Right hindlimb (tissue), 1 donor: ENCODE measurements around the gene CD247.

ENCODE experiments used
- DNase-seq: peaks from one replicate; pipeline ENCODE4 v3.0.0-alpha.2; 2018

The CD247 gene

DNA sequence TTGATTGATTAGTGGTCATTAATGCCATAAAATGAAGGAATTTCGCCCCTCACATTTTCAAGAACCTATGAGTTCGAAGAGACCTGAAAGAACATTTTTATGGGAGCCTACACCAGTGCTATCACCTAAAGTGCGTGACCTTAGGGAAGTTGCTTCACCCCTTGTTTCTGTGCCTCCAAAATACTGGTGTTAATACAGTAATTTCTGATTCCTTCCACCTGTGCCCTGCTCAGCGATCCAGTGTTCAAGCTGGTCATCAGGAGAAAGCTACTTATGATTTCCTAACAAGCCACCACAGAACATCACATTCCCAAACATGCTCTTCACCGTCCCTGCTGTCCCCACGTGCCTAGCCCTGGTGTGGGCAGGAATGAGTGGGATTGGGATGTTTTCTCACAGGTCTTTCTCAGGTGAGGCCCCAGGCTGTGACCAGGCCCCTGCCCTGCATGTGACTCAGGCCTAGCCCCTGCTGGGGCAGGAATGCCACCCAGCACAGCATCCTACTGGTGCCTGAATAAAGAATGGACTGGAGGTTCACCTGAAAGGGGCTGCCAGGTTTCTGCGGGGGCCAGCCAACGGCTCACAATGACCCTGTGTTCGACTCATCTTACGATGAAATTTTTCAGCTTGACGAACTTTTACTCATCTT, 60.3 kb downstream of the CD247 start:
- DNase-seq, result no peak

DNA sequence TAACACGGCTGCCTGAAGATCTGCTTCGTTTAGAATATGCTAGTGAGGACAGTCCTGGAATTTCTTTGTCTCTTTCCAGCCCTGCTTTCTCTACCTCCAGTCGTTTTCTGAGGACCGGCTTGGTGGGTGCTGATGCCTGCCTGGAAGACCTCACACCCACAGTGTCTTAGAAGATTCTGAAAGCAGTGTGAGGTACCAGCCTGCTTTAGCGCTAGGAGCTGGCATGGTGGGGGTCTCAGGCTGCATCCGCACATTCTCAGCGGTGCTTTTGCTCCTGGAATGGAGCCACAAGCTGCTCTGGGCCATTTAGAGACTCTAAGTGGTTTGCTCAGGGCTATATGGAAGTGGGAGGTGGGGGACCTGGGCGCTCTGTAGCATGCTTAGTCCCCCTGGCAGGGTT, 61.4 kb downstream of the CD247 start:
- no peak for DNase-seq

DNA sequence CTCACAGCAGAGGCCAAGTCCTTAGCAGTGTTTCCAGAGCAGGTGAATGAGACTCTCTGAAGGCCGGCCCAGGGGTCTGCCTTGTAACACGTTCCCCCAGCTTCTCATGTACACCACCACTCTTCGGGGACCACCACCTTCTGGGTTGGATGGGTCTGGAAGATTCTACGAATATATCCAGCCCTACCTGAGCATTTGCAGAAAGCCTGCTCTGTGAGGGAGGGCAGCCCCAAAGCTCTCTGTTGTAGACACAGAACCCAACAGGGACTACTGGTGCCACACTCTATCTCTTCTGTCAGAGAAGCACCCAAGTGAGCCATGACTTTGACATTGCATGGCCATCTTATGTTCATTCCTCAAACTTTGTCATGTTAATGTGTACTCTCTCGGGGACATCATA, 61.8 kb downstream of the CD247 start:
- no peak for DNase-seq

DNA sequence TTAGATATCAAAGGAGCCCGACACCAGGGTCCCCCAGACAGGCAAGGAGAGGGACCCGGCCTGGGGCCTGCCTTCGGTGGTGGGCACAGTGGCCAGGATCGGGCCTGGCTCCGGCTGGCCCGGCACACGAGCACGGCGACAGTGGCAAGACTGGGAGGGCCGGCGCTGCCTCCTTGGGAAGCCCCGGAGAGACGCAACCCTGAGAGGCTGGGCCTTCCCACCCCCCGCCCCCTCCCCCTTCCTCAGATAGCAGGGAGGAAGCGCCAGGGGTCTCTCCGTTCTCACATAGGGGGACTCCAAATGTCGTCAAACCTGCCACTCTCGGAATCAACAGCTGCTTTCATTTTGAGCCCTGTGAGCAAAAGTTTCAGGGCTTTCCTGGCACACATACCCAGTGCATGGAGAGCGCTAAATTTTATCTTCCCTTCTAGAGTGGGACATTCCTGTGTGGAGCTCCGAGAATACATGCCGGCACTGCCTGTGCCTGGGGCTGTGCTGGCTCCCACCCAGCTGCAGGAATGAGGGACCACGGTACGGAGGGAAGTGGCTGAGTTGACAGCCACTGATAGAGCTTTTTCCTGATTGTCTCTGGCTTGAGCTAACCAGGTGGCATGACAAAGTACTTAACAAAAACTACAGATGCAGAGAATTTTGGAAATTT, 62.4 kb downstream of the CD247 start:
- DNase-seq, result peak; percentile 57

DNA sequence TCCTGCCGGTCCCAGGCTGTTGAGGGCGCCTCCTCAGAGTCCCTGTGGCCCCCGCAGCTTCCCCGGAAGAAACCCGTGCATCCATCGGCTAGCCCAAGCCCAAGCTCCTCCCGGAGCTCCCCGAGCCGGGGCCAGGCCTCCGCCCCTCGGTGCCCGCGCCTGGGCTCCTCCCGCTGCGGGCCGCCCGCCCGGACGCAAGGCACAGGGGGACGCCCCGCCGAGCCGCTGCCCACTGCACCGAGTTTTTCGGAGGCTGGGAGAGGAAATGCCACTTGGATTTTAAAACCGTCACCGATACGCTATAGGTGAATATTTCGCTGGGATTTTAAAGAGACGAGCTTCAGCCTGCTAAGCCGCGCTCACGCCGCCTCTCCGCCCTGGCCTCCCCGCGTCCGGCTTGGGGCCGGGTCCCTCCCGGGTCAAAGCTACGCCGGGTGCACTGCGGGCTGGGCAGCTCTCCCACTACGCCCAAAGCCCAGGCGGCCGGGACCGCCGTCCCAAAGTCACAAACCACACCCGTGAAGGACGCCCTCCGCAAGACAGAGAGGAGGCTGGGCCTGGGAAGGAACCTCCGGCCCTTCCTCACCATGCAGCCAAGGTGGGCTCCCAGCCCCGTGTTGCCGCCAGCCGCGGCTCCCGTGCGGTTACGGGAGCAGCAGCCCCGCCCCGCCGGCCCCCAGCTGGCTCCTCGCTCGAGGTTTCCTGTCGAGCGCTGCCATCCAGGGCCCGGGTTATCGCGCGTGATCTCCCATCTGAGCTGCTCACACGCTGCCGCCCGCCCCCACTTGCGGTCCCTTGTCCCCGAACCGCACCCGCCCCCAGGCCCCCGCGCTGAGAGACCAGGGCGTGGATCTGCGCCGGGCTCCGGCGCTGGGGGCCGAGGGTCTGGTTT, 63.2 kb downstream of the CD247 start:
- DNase-seq, result peak; percentile 64

DNA sequence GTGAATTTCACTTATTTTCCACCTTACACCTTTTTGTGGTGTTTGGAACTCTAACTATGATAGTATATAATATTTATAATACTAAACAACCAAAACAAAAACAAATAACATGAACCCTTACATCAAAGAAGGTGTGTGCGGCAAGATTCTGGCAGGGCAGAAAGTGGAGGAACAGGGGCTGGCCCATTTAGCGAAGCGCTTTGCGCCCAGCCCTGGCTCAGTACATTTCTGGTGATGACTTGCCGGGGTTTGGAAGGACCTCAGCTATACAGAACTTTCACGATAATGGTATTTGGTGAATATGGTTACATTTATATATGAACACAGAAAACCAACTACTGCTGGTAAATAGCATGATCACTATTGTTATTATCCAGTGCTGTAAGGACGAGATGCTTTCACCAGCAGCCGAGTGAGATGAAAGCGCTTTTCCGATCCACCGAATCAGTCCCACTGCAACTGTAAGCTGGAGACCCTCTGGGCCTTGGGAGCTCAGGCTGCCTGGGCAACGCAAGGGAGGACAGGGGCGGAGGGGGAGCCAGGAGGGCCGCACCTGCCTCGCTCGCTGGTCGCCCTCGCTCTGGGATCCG, 63.9 kb downstream of the CD247 start:
- no peak for DNase-seq

DNA sequence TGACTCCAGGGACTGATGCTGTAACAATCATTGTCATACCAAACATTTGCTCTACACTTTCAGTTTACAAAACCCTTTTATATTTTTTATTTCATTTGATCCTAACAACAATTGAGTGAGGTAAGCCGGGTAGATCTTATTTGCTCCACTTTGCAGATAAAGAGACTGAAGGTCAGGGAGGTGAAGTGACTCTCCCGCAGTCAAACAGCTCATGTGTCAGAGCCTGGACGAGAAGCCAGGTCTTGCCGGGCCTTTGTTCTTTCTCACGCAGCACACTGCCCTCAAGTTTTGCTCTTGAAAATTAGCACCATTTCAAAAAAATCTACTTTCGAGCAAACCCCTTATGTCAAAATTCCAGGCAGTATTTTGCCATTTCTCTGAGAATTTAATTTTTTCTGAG, 65.2 kb downstream of the CD247 start:
- no peak for DNase-seq

DNA sequence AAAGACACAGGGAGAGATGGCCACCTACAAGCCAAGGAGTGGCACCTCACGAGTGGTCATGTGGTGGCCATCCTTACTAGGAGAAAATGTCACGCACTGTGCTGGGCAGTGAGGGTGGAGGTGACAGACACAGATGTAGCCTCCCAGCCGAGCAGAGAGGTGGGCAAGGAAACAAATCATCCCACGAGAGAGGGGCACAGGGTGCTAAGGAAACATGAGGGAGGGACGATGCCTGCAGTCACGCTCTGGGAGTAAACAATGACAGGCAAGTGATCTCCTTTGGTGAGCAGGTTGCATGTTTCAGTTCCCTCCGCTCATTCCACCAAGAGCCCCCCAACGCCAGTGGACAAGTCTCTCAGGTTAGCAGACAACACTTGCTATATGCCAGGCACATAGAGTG, 65.8 kb downstream of the CD247 start:
- no peak for DNase-seq

DNA sequence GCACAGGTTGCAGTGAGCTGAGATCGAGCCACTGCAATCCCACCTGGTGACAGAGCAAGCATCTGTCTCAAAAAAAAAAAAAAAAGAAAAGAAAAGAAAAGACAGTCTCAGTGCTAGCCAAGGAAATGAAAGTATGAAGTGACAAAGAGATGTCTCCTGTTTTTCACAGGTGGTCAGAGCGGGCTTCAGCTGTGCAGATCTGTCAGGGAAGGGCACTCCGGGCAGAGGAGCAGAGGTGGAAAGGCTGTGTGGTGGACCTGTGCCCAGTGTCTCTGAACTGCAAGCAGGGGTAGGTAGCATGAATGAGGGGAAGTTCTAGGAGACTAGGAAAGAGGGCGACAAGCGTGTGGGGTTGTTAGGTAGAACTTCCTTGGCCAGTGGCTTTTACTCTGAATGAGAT, 67.5 kb downstream of the CD247 start:
- DNase-seq, result no peak

DNA sequence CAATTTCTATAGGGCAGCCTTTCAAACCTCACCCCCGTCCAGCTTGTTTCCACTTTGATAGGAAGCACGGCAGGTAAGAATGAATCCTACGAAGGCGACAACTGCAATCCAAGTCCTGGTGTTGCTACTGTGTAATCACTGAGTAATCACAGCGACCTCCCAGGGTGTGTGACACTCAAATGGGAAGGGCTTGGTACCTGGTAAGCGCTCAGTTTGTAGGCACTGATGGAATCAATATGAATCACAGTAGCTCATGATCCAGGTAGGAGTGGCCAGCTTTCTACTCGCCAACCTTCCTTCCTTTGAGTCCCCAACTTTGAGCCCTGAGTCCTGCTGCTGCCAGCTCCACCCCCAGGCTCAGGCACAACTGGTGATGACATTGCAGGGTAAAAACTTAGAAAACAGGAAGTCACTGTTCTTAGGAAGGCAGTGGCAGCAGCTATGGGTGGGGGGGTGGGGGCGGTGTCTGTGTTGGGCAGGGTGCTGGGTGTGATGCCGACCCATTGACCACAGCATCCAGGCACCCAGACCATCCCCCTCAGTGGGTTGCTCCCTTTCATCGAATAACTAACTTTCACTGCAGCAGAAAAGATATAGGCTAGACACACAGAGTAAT, 70.7 kb downstream of the CD247 start:
- no peak for DNase-seq

DNA sequence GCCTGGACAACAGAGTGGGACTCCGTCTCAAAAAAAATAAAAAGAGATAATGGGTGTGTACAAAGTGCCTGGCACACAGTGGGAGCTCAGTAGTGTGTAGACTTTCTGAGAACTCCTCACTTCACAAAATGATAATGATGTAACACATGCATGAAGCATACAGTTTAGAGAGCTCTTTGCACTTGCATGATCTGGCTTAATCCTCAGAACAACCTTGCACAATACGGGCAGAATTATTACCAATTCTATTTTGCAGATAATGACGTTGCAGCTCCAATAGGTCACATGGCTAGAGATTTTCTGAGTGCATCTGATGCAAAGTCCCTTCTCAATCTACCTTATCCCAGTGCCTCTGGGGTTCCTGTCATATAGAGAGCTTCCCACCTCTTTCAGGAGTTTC, 71.4 kb downstream of the CD247 start:
- no peak for DNase-seq

DNA sequence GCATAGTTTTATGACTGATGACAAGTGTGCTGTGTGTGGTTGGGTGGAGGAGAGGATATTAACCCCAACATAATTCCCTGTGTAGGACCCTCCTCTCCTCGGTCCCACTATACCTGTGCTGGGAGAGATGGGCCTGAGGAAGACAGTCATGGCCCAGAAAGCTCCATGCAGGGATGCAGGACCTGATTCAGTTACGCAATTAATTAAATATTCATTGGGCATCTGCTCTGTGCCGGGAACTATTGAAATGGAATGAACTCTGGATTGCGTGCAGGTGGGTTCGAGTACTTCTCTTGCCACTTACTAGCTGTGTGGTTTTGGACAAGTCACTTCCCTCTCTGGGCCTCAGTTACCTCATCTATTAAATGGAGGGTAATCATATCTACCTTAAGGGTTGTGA, 74.6 kb downstream of the CD247 start:
- DNase-seq, result no peak

DNA sequence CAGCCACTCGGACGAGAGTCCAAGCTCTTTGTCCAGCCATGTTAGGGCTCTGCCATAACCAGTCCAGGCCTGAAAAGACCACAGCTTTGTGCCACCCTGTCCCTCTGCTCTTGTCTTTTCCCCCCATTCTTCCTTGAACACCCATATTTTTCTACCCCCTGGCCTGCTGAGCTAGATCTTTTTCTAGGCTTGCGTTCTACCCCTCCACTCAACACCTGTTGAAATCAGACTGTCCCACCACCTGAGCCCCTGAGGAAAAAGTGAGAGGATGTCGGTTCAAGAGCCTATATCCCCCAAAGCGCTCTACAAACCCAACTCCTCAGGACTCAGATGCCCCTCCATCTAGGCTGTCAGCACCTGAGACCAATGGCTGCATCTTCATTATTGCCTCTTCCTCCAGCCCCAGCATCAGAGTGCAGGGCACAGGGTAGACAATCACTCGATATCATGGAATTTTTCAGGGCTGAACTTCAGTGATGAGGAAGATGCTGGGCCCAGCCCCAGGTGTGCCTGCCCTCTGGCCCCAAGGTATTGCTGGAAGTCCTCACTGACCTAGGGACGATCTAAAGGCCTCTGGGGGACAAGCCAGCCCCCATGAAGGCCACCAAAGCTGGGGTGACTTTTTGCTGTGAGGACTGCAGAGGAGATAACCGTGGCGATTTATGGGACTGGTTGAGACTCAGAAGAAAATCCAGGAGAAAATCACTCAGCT, 75.3 kb downstream of the CD247 start:
- no peak for DNase-seq

DNA sequence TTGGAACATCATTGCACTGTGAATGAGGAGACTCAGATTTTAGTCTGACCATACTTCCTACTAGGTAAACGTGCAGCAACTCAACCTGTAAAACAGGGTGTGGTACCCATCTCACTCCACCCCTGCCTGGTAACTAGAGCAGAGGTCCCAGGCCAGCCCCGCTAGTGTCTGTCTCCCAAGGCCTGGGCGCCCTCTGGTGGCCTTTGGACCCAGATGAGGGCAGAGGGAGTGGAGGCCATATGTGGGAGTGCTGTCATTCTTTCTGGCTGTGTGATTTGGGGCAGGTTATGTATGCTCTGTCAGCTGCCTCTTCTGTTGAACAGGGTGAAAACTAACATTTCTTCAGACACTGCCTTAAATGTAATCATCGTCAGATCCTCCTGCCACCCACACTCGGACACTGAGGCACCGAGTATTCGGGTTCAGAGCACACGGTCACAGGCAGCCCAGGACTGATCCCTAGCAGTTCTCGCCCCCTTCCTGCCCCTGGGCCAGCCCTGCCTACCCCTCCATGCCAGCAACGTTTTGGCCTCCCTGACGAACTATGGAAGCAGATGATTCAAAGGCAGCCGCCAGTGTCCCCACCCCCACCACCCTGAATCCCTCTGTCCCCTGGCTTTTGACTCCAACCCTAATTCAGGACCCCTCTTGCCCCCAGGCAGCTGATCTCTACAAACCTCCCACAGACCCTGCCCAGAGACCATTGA, 76.0 kb downstream of the CD247 start:
- peak; percentile 81 for DNase-seq

DNA sequence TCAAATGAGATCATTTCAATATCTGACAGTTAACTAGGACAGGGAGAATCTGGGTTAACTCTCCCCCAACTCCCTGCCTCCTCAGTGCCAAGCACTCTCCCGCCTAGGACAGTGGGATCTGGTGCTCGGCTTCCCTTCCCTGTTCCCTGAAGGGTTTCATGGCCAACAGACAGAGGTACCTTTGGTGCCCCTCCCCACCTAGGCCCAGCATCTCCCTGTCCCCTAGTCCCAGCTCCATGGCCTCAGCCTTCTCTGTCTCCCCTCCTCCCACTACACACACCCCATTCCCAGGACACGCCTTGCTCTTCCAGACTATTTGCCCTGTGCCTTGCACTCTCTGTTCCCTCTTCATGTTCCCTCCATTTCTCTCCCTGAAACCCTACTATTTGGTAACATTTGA, 77.1 kb downstream of the CD247 start:
- DNase-seq, result no peak

DNA sequence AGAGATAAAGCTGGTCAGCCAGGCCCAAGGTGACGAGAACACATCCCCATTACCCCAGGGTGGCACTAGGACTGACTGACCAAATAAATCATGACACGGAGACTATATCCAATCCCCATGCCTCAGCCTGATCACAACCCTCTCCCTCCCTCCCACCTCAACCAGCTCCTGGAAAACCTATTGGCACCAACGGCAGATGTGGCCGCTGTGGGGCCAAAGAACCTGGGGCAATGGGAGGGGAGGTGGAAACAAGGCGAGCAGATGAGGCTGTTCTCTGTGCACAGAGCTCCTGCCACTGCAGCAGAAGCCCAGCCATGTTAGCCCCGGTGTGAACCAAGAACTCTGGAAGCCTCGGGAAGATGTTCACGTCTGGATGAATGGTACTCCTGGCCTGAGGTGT, 77.6 kb downstream of the CD247 start:
- DNase-seq, result no peak

DNA sequence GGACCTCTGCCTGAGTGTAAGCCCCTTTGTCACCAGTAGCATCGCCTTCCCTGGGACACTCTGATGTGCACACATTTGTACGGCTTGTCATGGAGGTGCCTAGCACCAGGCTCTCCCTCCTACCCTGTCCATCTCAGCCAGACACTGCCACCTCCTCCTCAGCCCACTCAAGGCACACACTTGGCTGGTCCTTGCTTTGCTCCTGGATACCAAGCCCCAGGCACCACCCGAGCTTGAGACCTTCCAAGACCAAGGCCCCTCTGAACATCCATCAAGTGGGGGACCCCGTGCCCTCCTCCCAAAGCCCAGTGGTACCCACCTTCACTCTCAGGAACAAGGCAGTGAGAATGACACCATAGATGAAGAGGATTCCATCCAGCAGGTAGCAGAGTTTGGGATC, 78.0 kb downstream of the CD247 start:
- DNase-seq, result no peak

DNA sequence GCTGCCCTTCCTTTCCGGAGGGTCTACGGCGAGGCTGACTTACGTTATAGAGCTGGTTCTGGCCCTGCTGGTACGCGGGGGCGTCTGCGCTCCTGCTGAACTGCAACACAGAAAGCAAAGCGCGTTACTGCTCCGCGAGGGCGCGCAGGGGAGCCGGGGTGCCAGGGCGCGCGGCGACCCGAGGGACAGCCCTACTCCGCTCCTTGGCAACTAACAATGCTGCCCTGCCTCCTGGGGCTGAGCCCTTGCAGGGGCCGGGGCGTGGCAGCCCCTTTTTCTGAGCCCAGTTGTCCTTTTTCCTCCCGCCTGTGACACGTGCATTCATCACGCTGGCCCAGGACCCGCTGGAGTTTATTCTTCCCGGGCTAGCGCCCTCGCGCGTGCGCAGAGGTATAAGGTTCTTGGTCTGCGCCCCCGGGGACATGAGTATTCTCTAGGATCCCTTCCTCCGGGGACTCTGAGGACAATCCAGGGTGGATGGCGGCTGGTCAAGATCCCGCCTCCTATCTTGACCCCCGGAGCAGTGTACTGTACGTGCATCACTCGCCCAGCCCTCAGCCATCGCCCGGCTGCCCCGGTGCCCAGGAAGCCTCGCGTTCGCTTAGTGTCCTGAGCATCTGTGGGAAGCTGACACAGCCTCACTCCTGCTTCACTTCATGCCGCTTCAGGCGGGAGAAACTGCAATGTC, 78.9 kb downstream of the CD247 start:
- DNase-seq, result peak; percentile 58

DNA sequence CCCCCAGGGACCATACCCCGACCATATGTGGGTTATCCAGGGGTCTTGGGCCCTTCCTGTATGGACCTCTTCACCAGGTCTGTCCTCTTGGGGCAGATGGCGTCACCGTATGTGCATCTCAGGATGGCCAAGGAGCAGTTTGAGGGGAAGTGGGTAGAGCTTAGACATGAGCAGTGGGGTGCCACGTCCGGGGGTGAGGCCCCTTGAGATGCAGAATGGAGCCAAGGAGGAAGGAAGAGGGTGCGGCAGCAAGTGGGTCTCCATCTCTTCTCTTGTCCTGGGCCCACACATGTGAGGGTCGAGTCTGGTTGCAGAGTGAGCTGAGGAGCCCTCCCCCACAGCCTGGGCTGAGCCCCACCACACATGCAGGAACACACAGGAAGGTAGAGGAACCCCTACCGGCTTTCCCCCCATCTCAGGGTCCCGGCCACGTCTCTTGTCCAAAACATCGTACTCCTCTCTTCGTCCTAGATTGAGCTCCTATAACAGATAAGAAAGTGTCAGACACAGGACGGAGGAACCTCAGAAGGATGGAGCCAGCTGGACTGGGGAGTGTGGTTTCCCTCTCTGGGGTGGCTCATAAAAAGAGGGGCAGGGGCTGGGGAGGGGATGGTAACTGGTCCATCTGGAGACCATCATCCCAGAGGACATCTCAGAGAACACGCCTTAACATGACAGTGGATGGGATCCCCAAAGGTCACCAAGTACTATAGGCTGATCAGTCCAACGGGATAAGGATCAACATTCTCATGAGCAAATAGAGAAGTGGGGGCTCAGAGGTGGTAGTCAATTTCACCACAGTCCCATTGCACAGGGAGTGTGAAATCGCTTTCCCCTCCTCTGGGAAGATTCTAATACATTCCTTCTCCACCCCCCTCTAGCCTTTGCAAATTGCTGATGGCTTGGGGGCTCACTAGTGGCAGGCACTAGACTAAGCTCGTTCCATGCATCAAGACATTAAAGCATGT, 79.9 kb downstream of the CD247 start:
- no peak for DNase-seq

DNA sequence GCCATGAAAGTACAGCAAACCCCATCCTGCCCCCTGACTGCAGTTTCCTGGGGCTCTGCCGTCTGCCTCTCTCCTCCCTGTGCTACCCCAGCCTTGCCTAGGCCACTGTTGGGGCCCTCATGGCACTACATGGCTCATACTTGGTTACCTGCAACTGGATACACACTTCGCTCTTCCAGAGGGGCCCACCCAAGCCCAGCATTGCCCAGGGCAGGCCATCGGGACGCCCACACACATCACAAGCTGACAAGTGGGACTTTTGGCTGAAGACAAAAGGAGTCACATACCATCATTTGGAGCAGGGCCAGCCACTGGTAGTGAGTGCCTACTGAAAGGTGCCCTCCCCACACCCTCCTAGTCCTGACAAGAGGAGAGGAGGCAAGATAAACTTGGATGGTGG, 82.8 kb downstream of the CD247 start:
- no peak for DNase-seq
